HG03565 (cell line): ENCODE results near the gene UROS.

Experiments
- ATAC-seq: cut with Tn5 transposase; IDR thresholded peaks from one replicate; pipeline ENCODE4 v1.9.1; 2021; ENCODE audit warnings: mild to moderate bottlenecking, moderate library complexity; ENCODE audit not compliant: unreplicated experiment

UROS gene

GRCh38 chr10:125769175-125769574 lies 53.9 kb downstream of the UROS start:
- ATAC-seq = no peak

GRCh38 chr10:125768219-125768855 lies 54.7 kb downstream of the UROS start:
- no peak for ATAC-seq

GRCh38 chr10:125766511-125766910 lies 56.5 kb downstream of the UROS start:
- no peak for ATAC-seq

GRCh38 chr10:125765835-125766234 lies 57.2 kb downstream of the UROS start:
- no peak for ATAC-seq

- no peak for ATAC-seq
Measured at GRCh38 chr10:125762692-125763648, 60.1 kb downstream of the UROS start.

GRCh38 chr10:125761961-125762360 lies 61.1 kb downstream of the UROS start:
- ATAC-seq = no peak

- no peak for ATAC-seq
Measured at GRCh38 chr10:125757742-125758141, 65.3 kb downstream of the UROS start.

GRCh38 chr10:125756853-125757487 lies 66.1 kb downstream of the UROS start:
- no peak for ATAC-seq

GRCh38 chr10:125756196-125756595 lies 66.9 kb downstream of the UROS start:
- no peak for ATAC-seq

GRCh38 chr10:125747417-125747816 lies 75.6 kb downstream of the UROS start:
- ATAC-seq = no peak

GRCh38 chr10:125744909-125745308 lies 78.1 kb downstream of the UROS start:
- no peak for ATAC-seq

GRCh38 chr10:125742465-125742864 lies 80.6 kb downstream of the UROS start:
- no peak for ATAC-seq

GRCh38 chr10:125739994-125740679 lies 82.9 kb downstream of the UROS start:
- ATAC-seq = no peak
